Measurements from ENCODE around the gene BEND6.

DNA sequence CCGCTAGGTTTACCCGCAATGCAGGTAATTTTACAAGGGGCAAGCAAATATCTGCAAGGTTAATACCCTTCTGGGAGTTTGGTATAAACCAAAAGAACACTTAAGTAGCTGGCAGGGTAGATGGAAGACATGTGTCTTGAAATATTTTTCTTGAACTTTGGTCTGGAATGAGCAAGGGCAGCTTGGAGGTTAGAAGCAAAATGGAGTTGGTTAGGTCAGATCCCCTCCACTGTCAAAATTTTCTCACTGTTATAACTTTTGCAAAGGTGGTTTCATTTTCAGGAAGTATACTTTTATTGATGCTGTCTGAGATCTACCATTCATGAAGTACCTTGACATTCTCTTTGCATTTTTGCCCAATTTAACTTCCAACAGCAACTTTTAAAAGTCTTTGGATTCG is 78.3 kb downstream of the BEND6 start:
- no peak for TF ChIP-seq EZH2phosphoT487 (IDR thresholded peaks at IDR 0.05; ENCODE audit: borderline replicate concordance, low read length)
- TF ChIP-seq, protein P1, sequence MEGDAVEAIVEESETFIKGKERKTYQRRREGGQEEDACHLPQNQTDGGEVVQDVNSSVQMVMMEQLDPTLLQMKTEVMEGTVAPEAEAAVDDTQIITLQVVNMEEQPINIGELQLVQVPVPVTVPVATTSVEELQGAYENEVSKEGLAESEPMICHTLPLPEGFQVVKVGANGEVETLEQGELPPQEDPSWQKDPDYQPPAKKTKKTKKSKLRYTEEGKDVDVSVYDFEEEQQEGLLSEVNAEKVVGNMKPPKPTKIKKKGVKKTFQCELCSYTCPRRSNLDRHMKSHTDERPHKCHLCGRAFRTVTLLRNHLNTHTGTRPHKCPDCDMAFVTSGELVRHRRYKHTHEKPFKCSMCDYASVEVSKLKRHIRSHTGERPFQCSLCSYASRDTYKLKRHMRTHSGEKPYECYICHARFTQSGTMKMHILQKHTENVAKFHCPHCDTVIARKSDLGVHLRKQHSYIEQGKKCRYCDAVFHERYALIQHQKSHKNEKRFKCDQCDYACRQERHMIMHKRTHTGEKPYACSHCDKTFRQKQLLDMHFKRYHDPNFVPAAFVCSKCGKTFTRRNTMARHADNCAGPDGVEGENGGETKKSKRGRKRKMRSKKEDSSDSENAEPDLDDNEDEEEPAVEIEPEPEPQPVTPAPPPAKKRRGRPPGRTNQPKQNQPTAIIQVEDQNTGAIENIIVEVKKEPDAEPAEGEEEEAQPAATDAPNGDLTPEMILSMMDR (conservative IDR thresholded peaks at IDR 0.05; ENCODE audit: low read depth, low read length): no peak
- no peak for TF ChIP-seq EZH2 (IDR thresholded peaks at IDR 0.05; ENCODE audit: low read length, unreplicated experiment)
